Endothelial cell of umbilical vein (primary cell): ENCODE results near the gene SKIC8.

Experiments
- CTCF ChIP-seq, 2 donors: IDR thresholded peaks; 1 replicate in 1 of 2; 2 replicates in 1 of 2; pipeline ENCODE4 v1.5.1; 2011; ENCODE audit warnings: low read length in 2 of 2, mild to moderate bottlenecking in 2 of 2, moderate library complexity in 2 of 2, control low read depth in 1 of 2, inconsistent platforms in 1 of 2, low read depth in 1 of 2; ENCODE audit not compliant: insufficient read depth in 1 of 2; ENCODE audit errors: extremely low read depth in 1 of 2
- FOS ChIP-seq: IDR thresholded peaks from 2 replicates; pipeline ENCODE4 v1.6.1; 2011; ENCODE audit warnings: mild to moderate bottlenecking, low read length, moderate library complexity, borderline replicate concordance; ENCODE audit not compliant: insufficient read depth

- no peak for TF ChIP-seq CTCF (IDR thresholded peaks at IDR 0.05; ENCODE audit: extremely low read depth in 1 of 2, insufficient read depth in 1 of 2, low read depth in 1 of 2, low read length in 2 of 2)
- peak; percentile 77 for TF ChIP-seq FOS
These were observed 22.8 kb upstream of the SKIC8 start for GRCh38 chr15:78322243-78322642.
